DOHH2 (cell line): ENCODE data around the gene ZNF565.
"Not testable (repeated sequence)": the region's sequence is repeated elsewhere in the genome, so short reads cannot be mapped to it uniquely, and the experiment has no call there.

Source experiments
- EZH2phosphoT487 ChIP-seq: fragments of 200-600 bp; sonication (generic); IDR thresholded peaks from 2 replicates; pipeline ENCODE4 v1.6.1; 2017; ENCODE audit warnings: borderline replicate concordance, mild to moderate bottlenecking, antibody characterized with exemption, low read length, moderate library complexity, mixed read lengths
- TF ChIP-seq, protein P1 (sequence below): fragments of 200-600 bp; sonication (generic); IDR thresholded peaks from one replicate; pipeline ENCODE4 v1.5.1; 2014; ENCODE audit warnings: antibody characterized with exemption, mild to moderate bottlenecking, low read depth, low read length; ENCODE audit not compliant: poor library complexity, severe bottlenecking

DNA sequence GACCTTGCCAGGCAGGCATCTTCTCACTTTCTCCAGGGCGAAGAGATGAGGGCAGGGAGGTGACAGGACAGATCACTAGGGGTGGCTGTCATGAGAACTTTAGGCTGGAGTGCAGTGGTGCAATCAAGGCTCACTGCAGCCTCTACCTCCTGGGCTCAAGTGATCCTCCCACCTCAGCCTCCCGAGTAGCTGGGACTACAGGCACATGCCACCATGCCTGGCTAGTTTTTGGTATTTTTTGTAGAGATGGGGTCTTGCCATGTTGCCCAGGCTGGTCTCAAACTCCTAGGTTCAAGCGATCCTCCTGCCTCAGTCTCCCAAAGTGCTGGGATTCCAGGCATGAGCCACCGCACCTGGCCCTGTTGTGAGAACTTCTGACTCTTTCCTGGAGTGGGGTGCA lies 79.6 kb downstream of the ZNF565 start:
- not testable (repeated sequence) for TF ChIP-seq EZH2phosphoT487
- TF ChIP-seq, protein P1, sequence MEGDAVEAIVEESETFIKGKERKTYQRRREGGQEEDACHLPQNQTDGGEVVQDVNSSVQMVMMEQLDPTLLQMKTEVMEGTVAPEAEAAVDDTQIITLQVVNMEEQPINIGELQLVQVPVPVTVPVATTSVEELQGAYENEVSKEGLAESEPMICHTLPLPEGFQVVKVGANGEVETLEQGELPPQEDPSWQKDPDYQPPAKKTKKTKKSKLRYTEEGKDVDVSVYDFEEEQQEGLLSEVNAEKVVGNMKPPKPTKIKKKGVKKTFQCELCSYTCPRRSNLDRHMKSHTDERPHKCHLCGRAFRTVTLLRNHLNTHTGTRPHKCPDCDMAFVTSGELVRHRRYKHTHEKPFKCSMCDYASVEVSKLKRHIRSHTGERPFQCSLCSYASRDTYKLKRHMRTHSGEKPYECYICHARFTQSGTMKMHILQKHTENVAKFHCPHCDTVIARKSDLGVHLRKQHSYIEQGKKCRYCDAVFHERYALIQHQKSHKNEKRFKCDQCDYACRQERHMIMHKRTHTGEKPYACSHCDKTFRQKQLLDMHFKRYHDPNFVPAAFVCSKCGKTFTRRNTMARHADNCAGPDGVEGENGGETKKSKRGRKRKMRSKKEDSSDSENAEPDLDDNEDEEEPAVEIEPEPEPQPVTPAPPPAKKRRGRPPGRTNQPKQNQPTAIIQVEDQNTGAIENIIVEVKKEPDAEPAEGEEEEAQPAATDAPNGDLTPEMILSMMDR, result not testable (repeated sequence)
